Activated naive CD4-positive, alpha-beta T cell treated with anti-CD3 and anti-CD28 coated beads for 36 hours (primary cell): Measurements from ENCODE around the gene ARHGAP22. TPM values are rescaled to one million over a fixed set of nuclear protein-coding genes. Genes with fewer than 3 reads are reported as not detected.

Experiments
- CTCF ChIA-PET: fragments of 350-600 bp; sonication (Branson Sonifier 250); formaldehyde crosslinking; loops from one replicate; lab custom pipeline; 2021; ENCODE audit warnings: antibody characterized with exemption; lab: Charles Lee
- DNase-seq: peaks from one replicate; pipeline ENCODE4 v3.0.0-alpha.2; 2020
- H3K27ac Mint-ChIP-seq: one replicate; pipeline ENCODE4 v1.8.0; 2021; ENCODE audit warnings: mild to moderate bottlenecking, mixed read lengths
- H3K27me3 Mint-ChIP-seq: one replicate; pipeline ENCODE4 v1.8.0; 2021; ENCODE audit warnings: low read depth, mixed read lengths
- H3K36me3 Mint-ChIP-seq: one replicate; pipeline ENCODE4 v1.8.0; 2021; ENCODE audit warnings: low read depth, mixed read lengths
- H3K4me1 Mint-ChIP-seq: one replicate; pipeline ENCODE4 v1.8.0; 2021; ENCODE audit warnings: low read depth, mixed read lengths
- H3K4me3 Mint-ChIP-seq: one replicate; pipeline ENCODE4 v1.8.0; 2021; ENCODE audit warnings: mild to moderate bottlenecking, moderate library complexity, mixed read lengths
- H3K9me3 Mint-ChIP-seq: one replicate; pipeline ENCODE4 v1.8.0; 2021; ENCODE audit warnings: mixed read lengths
- intact Hi-C: fragments of 100-400 bp; cut with micrococcal nuclease; formaldehyde crosslinking; loops from one replicate; pipeline ENCODE4 v1.15.1; 2023
- total RNA-seq, 2 experiments: library from RNA; stranded (reverse); gene quantifications; one replicate each; pipeline ENCODE4 v1.2.3, GENCODE V29; 2021

ARHGAP22 gene
- total RNA-seq, 2 experiments from 2014 or later, result not detected

DNA sequence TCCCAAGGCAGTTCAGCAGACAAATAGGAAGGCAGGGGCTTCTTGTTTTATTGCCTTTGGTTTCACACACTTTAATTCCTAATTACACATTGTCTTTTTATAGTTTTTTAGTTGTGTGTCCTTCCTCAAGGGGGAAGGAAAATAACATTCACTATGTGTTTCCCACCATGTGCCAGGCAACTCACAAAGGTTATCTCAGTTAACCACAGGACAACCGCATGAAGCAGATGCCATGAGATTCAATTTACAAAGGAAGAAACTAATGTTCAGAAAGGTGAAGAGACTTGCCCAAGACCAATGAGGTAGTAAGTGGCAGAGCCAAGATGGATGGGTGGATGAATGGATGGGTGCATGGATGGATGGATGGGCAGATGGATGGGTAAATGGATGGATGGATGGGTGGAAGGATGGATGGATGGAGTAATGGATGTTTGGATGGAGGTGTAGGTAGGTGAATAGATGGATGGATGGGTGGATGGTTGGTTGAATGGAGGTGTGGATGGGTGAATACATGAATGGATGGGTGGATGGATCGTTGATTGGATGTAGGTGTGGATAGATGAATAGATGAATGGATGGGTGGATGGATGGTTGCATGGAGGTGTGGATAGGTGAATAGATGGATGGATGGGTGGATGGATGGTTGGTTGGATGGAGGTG is 77.9 kb downstream of the ARHGAP22 start:
- Mint-ChIP-seq H3K27ac (no peak overlapping the region), H3K4me1 (no peaks in the 10 kb centered on the region), H3K36me3 (no peaks in the 10 kb centered on the region), H3K27me3 (peaks cover 29% of the 10 kb centered on the region), H3K4me3 (no peak overlapping the region), H3K9me3 (no peaks in the 10 kb centered on the region)
- intact Hi-C loops, result no loop called here
- no peak for DNase-seq
- CTCF ChIA-PET, result no interaction called here

DNA sequence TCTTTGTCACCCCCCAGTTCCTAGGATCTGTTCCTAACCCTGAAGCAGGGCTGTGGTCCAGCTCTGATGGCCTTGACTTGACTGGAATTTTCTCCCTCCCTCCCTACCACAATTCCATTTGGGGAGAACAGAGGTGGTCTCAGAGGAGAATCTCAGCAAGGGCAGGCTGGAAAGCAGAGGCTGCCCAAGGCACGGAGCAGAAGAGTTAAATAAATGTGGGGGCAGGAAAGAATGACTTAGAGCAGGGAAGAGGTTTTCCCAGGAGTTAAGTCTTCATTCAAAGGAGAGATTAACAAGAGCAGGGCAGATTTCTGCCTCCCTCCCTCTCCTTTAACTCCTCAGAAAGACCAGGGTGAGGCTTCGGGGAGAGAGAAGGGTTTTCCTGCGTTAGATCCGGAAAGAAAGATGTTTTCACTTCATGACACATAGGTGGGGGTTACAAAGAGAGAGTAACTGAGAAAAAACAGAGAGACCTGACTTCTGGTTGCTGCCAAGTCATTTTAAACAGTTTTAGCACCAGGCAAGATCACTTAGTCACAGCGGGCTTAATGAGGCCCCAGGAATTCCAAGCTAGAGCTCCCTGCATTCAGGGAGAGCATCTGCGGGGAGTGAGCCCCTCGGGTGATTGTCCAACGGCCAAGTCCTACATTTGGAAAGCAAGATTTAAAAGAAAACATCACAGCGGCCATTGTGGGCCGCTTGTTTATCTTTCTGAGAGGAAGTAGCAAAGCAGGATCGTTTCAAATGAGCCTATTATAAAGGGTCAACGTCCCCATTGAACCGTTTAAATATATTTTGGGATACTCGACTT is 78.7 kb downstream of the ARHGAP22 start:
- CTCF ChIA-PET, result no interaction called here
- Mint-ChIP-seq H3K27me3 (peaks cover 37% of the 10 kb centered on the region), H3K4me3 (no peak overlapping the region), H3K36me3 (no peaks in the 10 kb centered on the region), H3K9me3 (no peaks in the 10 kb centered on the region), H3K27ac (no peak overlapping the region), H3K4me1 (no peaks in the 10 kb centered on the region)
- intact Hi-C loops, result no loop called here
- no peak for DNase-seq

DNA sequence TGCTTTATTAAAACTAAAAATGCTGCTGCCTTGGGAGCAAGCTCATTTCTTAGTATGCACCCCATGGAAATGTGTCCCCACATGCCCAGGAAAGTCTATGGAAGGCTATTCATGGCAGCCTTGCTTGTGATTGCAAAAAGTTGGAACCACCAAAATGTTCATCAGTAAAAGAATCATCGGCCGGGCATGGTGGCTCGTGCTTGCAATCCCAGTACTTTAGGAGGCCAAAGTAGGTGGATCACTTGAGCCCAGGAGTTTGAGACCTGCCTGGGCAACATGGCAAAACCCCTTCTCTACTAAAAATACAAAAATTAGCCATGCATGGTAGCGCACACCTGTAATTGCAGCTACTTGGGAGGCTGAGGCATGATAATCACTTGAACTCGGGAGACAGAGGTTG is 79.8 kb downstream of the ARHGAP22 start:
- peaks cover 44% of the 10 kb centered on the region for H3K27me3 Mint-ChIP-seq
- H3K4me1 Mint-ChIP-seq, result no peaks in the 10 kb centered on the region
- no peak overlapping the region for H3K4me3 Mint-ChIP-seq
- no peaks in the 10 kb centered on the region for H3K9me3 Mint-ChIP-seq
- DNase-seq, result no peak
- H3K36me3 Mint-ChIP-seq, result no peaks in the 10 kb centered on the region
- CTCF ChIA-PET, result interaction anchor here (1.2 to 1.3 kb wide), 2 partner anchors 8 to 131 kb away, joined by 3 to 4 read pairs; no protein-coding TSS in a partner anchor
- H3K27ac Mint-ChIP-seq, result no peak overlapping the region
- intact Hi-C loops, result no loop called here

DNA sequence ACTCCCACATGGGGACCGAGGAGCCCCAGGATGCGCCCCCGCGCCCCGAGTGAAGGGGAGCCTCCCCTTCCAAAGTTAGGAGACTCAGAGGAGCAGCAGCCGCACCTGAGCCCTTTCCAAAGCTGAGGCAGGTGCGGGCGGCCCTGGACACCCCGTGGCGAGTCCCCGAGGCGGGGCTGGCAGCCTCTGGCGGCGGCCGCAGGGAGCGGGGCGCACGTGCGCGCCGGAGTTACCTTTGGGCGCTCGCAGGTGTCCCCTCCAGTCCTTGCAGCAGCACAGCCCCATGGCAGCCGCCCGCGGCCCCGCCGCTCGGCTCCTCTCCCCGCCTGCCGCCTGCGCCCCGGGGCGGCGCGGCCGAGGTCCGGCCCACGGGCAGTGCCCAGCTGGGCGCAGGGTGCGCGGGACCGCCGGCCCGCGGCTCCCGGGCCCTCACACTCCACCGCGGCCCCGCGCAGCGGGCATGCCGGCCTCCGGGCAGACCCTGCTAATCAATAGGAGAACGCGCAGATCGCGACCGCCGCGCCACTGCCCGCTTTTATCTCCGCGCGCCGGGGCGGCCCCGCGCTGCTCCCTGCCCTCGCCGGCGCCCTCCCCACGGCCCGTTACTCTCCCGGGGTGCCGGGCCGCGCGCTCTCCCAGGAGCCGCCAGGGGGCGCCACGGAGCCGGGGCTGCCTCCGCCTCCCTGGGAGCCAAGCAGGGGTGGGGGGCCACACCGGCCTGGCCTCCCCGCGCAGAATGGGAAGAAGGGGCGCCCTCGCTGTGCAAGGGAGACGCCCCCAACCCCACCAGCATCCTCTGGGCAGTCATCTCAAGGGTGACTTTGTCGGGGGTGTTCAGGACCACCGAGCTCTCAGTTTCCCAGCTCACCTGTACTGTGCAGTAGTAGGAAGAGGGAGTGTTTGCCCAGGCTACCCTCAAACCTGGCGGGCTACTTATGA is 80.8 kb downstream of the ARHGAP22 start:
- Mint-ChIP-seq H3K27ac (no peak overlapping the region), H3K36me3 (no peaks in the 10 kb centered on the region), H3K4me1 (no peaks in the 10 kb centered on the region), H3K9me3 (no peaks in the 10 kb centered on the region), H3K4me3 (no peak overlapping the region), H3K27me3 (peaks cover 48% of the 10 kb centered on the region)
- intact Hi-C loops, result loop anchor here (5.0 kb wide), 1 partner anchor 217 kb away; the partner anchor contains the start of gene MAPK8
- DNase-seq, result peak; percentile 16
- CTCF ChIA-PET, result interaction anchor here (1.2 to 1.3 kb wide), 2 partner anchors 9 to 133 kb away, joined by 3 to 4 read pairs; no protein-coding TSS in a partner anchor

DNA sequence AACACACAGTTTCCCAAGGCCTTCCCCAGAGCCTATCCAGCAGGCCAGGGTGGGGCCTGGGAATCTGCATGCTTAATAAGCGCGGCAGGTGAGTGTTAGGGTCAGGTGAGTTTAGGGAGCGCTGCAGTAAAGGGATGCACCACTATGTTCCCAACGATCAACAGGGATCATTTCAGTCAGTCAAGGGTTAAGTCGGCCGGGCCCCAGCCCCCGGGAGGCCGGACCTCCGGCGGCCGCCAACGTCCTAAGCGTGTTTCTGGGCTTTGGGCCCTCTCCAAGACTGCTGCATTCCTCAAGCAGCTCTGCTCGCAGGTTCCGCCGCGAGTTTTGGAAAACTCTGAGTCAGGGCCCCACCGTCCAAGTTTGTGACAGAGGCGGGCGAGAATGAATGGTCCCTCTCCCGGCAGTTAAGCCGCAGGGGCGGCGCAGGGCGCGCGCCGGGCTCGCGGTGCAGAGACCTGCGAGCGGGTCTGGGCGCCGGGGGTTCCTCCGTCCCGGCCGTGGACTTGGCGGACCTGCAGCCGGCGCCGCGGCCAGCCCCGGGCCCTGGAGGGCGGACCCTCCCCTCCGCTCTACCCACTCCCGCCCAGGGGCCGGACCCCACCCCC is 81.6 kb downstream of the ARHGAP22 start:
- no peaks in the 10 kb centered on the region for H3K4me1 Mint-ChIP-seq
- no peaks in the 10 kb centered on the region for H3K9me3 Mint-ChIP-seq
- H3K27ac Mint-ChIP-seq, result no peak overlapping the region
- DNase-seq, result no peak
- no peak overlapping the region for H3K4me3 Mint-ChIP-seq
- CTCF ChIA-PET, result no interaction called here
- intact Hi-C loops, result loop anchor here (5.0 kb wide), 1 partner anchor 216 kb away; the partner anchor contains the start of gene MAPK8
- H3K27me3 Mint-ChIP-seq, result peaks cover 48% of the 10 kb centered on the region
- H3K36me3 Mint-ChIP-seq, result no peaks in the 10 kb centered on the region

DNA sequence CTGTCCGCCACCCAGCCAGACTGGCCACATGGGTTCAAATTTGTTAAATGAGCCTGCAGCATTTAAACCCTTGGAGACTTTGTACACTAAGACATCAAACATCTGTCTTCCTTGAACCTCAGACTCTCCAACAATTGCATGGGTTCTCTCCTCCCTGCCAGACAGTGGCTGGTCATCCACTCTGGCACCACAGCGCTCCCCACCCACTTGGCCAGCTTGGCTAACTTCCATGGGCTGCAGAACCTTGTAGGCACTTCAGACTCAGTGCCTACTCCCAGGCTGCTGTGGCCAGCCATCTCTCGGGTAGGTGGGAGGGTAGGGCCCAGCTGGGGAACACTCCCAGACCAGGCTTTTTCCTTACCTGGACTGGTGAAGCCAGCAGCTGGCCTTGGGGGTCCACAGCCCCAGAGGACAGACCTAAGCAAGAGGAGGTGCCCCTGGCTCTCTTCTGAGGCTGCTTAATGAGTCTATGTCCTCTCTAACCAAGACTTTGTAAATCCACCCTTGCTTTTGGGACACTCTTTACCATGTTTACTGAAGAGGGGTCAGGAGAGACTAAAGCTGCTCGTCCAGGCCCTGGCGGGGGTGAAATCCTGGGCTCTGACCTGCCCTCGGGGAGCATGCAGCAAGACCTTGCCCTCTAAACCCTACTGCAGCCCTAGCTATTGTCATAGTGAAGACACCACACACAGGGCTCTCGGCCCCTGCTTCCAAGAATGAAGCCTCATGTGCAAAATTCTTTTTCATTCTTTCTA is 82.7 kb downstream of the ARHGAP22 start:
- Mint-ChIP-seq H3K4me3 (no peak overlapping the region), H3K9me3 (no peaks in the 10 kb centered on the region), H3K4me1 (no peaks in the 10 kb centered on the region), H3K36me3 (no peaks in the 10 kb centered on the region), H3K27me3 (peaks cover 46% of the 10 kb centered on the region), H3K27ac (no peak overlapping the region)
- CTCF ChIA-PET, result no interaction called here
- no peak for DNase-seq
- intact Hi-C loops, result loop anchor here (5.0 kb wide), 1 partner anchor 215 kb away; the partner anchor contains the start of gene MAPK8

DNA sequence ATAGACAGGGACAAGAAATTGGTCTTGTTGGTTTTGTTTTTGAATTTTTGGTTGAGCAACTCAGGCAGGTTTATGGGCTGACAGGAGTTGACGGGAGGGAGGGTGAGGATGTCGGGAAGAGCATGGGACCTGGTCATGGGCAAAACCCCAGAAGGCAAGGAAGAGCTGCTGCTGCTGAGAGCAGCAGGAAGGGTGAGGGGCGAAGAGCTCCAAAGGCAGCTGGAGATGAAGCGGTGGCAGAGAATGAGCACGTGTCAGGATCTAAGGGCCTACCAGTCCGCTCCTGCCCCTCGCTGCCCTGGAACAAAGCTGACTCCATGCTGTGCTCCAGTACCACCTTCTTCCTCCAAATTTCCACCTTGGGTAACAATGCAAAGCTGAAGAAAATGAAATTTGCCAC is 84.3 kb downstream of the ARHGAP22 start:
- CTCF ChIA-PET, result no interaction called here
- intact Hi-C loops, result loop anchor here (5.0 kb wide), 1 partner anchor 213 kb away; the partner anchor contains the start of gene MAPK8
- Mint-ChIP-seq H3K4me3 (no peak overlapping the region), H3K9me3 (peaks cover 3% of the 10 kb centered on the region), H3K36me3 (no peaks in the 10 kb centered on the region), H3K4me1 (no peaks in the 10 kb centered on the region), H3K27ac (no peak overlapping the region), H3K27me3 (peaks cover 41% of the 10 kb centered on the region)
- DNase-seq, result no peak

DNA sequence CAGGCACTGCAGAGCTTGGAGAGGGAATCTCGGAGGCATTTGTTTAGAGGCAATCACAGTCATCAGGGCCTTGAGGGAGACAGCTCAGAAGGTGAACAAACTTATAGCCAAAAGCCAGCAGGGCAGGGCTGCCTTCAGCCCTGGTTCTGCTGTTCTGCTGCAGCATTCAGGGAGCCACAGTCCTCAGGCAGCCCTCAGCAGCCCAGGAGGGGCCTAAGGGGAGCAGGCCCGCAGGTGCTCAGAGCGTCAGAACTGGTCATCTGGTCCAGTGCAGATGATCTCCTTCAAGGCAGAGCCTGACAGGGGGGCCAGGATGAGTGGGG is 84.7 kb downstream of the ARHGAP22 start:
- Mint-ChIP-seq H3K9me3 (peaks cover 8% of the 10 kb centered on the region), H3K27ac (no peak overlapping the region), H3K27me3 (peaks cover 38% of the 10 kb centered on the region), H3K4me1 (no peaks in the 10 kb centered on the region), H3K4me3 (no peak overlapping the region), H3K36me3 (no peaks in the 10 kb centered on the region)
- intact Hi-C loops, result loop anchor here (5.0 kb wide), 1 partner anchor 213 kb away; the partner anchor contains the start of gene MAPK8
- no peak for DNase-seq
- CTCF ChIA-PET, result no interaction called here

DNA sequence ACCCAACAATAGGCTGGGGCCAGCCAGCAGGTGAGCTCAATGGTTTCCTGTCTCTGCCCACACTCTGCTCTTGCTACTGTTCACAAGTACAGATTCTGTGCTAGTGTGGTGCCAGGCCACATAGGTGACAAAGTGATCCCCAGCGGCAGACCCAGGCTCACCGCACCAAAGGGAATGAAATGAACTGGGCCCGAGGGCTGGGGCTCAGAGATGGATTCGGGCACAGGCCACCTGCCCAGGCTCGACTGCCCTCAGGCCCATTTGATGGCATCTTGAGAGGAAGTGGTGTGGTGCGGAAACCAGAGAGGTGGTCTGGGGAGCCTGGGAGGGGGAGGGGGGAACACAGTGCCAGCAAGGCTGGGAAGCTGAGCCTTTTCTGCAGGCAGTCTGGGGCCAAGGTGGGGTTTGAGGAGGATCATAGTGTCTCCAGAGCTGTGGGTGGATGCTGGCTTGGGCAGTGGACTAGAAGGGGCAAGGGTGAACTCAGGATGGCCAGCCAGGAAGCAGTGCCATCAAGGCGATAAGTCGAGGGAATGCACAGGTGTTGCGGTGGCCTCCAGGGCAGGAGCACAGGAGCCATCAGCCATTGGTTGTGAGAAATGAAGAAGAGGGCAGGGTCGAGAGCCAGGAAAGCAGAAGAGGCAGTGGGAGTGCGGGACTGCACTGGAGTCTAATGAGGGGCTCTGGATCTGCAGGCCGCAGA is 85.2 kb downstream of the ARHGAP22 start:
- H3K4me1 Mint-ChIP-seq, result no peaks in the 10 kb centered on the region
- CTCF ChIA-PET, result no interaction called here
- H3K27me3 Mint-ChIP-seq, result peaks cover 34% of the 10 kb centered on the region
- no peaks in the 10 kb centered on the region for H3K36me3 Mint-ChIP-seq
- H3K4me3 Mint-ChIP-seq, result no peak overlapping the region
- H3K9me3 Mint-ChIP-seq, result peaks cover 10% of the 10 kb centered on the region
- no peak overlapping the region for H3K27ac Mint-ChIP-seq
- intact Hi-C loops, result loop anchor here (5.0 kb wide), 1 partner anchor 212 kb away; the partner anchor contains the start of gene MAPK8
- DNase-seq, result no peak

DNA sequence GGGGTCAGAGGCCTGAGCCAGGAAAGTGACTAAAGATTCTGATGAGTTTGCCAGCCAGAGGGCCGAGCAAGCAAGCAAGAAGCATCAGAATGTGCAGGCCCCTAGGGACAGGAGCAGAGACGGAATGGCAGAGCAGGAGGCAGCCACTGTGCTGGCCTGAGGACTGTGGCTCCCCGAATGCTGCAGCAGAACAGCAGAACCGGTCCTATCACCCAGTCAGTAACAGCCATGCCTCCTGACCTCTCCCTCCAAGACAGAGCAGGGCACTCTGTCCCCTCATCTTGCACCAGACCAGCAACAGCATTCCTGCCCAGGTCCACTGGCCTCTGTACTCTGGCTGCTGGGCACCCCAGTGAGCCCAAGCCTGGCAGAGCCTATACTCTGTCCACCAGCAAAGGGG is 85.9 kb downstream of the ARHGAP22 start:
- DNase-seq, result no peak
- CTCF ChIA-PET, result no interaction called here
- no peaks in the 10 kb centered on the region for H3K36me3 Mint-ChIP-seq

More for the DNA sequence above, 85.9 kb downstream of the ARHGAP22 start:
- Mint-ChIP-seq H3K4me3 (no peak overlapping the region), H3K4me1 (no peaks in the 10 kb centered on the region), H3K27ac (no peak overlapping the region), H3K9me3 (peaks cover 14% of the 10 kb centered on the region), H3K27me3 (peaks cover 32% of the 10 kb centered on the region)
- intact Hi-C loops, result no loop called here
